Measurements from ENCODE around the gene TMEM88. TPM values are rescaled to one million over a fixed set of nuclear protein-coding genes. Genes with fewer than 3 reads are reported as not detected.
A peak's percentile ranks its signal among the peaks of the same experiment; 100 is the strongest.

TMEM88 gene
- total and polyA plus RNA-seq, 2 of the 13 experiments (the other 11 are each of a cell fraction or from before 2014, with no cell fraction given) = 0.31 to 0.66 TPM

GRCh38 chr17:7835814-7836595, 18.9 kb upstream of the TMEM88 start (continued):
- TF ChIP-seq KIAA2018 (CRISPR knock-in tag; IDR thresholded peaks at IDR 0.05; ENCODE audit: borderline replicate concordance) (no peak), ZFP91 (CRISPR knock-in tag; IDR thresholded peaks at IDR 0.05; ENCODE audit: borderline replicate concordance) (no peak), ZNF367 (CRISPR knock-in tag; IDR thresholded peaks at IDR 0.05; ENCODE audit: borderline replicate concordance) (no peak; the same call in 1 of the 2 replicates), ATF3 (CRISPR knock-in tag; IDR thresholded peaks at IDR 0.05) (no peak), HMGXB3 (CRISPR knock-in tag; IDR thresholded peaks at IDR 0.05; ENCODE audit: borderline replicate concordance) (no peak), ZNF784 (CRISPR knock-in tag; IDR thresholded peaks at IDR 0.05; ENCODE audit: borderline replicate concordance) (peak; percentile 17; the same call in 1 of the 2 replicates), NR1H2 (CRISPR knock-in tag; IDR thresholded peaks at IDR 0.05; ENCODE audit: borderline replicate concordance, low read depth) (no peak), HMGXB4 (CRISPR knock-in tag; IDR thresholded peaks at IDR 0.05; ENCODE audit: borderline replicate concordance in 1 of 2, low read depth in 1 of 2) (peak in 1 of 2 experiments; percentile 57; a peak in 2 of 4 replicates)

All from HepG2 (cell line).